Mononuclear cell (primary cell): Measurements from ENCODE around the gene HSPA9. TPM values are rescaled to one million over a fixed set of nuclear protein-coding genes. Genes with fewer than 3 reads are reported as not detected.

ENCODE experiments used
- H3K27me3 ChIP-seq: 2 replicates; pipeline ENCODE4 v1.6.0; 2011; ENCODE audit warnings: low read length, control low read depth; ENCODE audit not compliant: insufficient read depth
- H3K4me1 ChIP-seq: 2 replicates; pipeline ENCODE4 v1.5.1; 2011; ENCODE audit warnings: mild to moderate bottlenecking, low read length, control low read depth; ENCODE audit not compliant: insufficient read depth
- H3K4me3 ChIP-seq: 2 replicates; pipeline ENCODE4 v1.5.1; 2011; ENCODE audit warnings: mild to moderate bottlenecking, low read length, moderate library complexity
- H3K9me3 ChIP-seq: 2 replicates; pipeline ENCODE4 v1.5.1; 2011; ENCODE audit warnings: low read depth, mild to moderate bottlenecking, control low read depth, low read length
- total RNA-seq: library from RNA; depleted of rRNA; stranded (reverse); fragments of >200 nt; gene quantifications from one replicate; pipeline ENCODE4 v1.2.3, GENCODE V29; 2012

HSPA9 gene
- total RNA-seq, 1 donor, result 455 TPM

DNA sequence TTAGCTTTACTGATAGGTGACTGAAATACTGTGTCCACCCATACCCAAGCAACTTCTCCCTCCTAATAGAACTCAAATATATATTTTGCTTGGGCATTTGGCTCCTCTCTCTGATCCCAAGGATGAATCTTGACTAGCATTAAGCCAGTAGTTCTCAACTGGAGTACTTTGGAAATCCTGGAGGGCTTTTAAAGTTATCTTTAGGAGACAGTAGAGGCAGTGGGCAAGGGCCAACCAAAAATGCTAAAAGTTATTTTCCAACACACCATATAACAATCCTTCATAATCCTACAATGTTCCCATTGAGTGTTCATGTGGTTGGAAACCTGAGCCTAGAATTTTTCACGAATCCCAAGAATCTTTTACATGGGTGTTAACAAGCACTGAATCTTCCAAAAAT lies 21.1 kb downstream of the HSPA9 start:
- no peak overlapping the region for H3K4me3 ChIP-seq
- H3K27me3 ChIP-seq, result no peaks in the 10 kb centered on the region
- no peaks in the 10 kb centered on the region for H3K4me1 ChIP-seq
- no peaks in the 10 kb centered on the region for H3K9me3 ChIP-seq

GRCh38 chr5:138553437-138554095 lies 21.6 kb downstream of the HSPA9 start:
- no peaks in the 10 kb centered on the region for H3K4me1 ChIP-seq
- no peak overlapping the region for H3K4me3 ChIP-seq
- H3K27me3 ChIP-seq, result no peaks in the 10 kb centered on the region
- no peaks in the 10 kb centered on the region for H3K9me3 ChIP-seq

DNA sequence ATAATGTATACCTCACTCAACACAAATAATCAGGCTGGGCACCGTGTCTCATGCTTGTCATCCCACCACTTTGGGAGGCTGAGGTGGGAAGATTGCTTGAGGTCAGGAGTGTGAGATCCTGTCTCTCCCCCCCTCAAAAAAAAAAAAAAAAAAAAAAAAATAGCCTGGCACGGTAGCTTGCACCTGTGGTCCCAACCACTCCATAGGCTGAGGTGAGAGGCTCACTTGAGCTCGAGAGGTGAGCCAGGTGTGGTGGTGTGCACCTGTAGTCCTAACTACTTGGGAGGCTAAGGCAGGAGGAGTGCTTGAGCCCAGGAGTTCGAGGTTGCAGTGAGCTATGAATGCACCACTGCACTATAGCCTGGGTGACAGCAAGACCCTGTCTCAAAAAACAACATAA lies 22.5 kb downstream of the HSPA9 start:
- Histone ChIP-seq H3K9me3 (no peaks in the 10 kb centered on the region), H3K4me3 (no peak overlapping the region), H3K27me3 (no peaks in the 10 kb centered on the region), H3K4me1 (no peaks in the 10 kb centered on the region)

DNA sequence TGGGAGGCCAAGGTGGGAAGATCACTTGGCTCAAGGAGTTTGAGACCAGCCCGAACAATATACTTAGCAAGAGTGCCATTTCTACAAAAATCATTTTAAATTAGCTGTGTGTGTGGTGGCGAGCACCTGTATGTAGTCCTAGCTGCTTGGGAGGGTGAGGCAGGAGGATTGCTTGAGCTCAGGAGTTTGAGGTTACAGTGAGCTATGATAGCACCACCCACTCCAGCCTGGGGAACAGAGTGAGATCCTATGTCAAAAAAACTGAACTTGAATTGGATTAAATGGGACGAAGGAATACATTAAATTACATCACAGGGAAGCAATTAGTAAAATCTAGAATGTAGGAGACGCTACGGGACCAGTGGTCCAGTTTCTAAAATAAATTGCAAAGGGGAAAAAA lies 25.8 kb downstream of the HSPA9 start:
- Histone ChIP-seq H3K4me1 (peaks cover 28% of the 10 kb centered on the region), H3K9me3 (no peaks in the 10 kb centered on the region), H3K4me3 (no peak overlapping the region), H3K27me3 (no peaks in the 10 kb centered on the region)

- H3K4me1 ChIP-seq, result peaks cover 49% of the 10 kb centered on the region
- H3K27me3 ChIP-seq, result no peaks in the 10 kb centered on the region
- no peak overlapping the region for H3K4me3 ChIP-seq
- no peaks in the 10 kb centered on the region for H3K9me3 ChIP-seq
These were observed 29.2 kb downstream of the HSPA9 start for GRCh38 chr5:138545919-138546562.

DNA sequence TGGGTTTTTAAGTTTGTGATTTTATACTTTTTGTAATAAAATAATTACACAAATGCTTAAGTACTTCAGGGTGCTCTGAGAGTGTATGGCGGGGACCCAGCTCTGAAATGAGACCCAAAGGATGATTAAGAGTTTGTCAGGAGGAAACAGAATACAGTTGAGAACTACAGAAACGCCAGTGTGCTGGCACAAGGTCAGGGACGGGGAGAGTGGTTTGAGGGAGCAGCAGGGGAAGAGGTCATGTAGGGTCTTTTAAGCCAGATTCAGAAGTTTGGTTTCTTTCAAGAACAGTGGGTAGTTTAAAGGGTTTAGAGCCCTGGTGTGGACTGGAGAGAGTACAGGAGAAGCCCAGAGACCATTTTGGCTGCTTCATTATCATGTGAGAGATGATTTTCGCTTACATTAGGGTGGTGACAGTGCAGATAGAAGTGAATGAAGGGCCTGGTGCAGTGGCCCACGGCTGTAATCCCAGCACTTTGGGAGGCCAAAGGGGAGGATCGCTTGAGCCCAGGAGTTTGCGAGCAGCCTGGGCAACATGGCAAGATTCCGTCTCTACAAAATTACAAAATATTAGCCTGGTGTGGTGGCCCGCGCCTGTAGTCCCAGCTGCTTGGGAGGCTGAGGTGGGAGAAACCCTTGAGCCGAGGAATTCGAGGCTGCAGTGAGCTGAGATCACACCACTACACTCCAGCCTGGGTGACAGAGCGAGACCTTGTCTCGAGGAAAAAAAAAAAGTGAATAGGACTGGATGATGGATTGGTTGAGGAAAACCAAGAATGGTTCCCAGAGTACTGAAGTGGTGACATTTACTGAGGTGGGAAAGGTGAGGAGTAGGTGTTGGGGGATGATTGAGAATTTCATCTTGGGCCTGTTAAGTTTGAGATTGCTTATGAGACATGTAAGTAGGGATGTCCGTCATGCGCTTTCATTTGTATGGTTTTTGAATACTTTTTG lies 30.7 kb downstream of the HSPA9 start:
- H3K4me3 ChIP-seq, result peak overlapping the region; percentile 99
- H3K4me1 ChIP-seq, result peaks cover 59% of the 10 kb centered on the region
- H3K9me3 ChIP-seq, result no peaks in the 10 kb centered on the region
- H3K27me3 ChIP-seq, result no peaks in the 10 kb centered on the region

- H3K9me3 ChIP-seq, result no peaks in the 10 kb centered on the region
- peaks cover 64% of the 10 kb centered on the region for H3K4me1 ChIP-seq
- H3K27me3 ChIP-seq, result no peaks in the 10 kb centered on the region
- peak overlapping the region; percentile 99 for H3K4me3 ChIP-seq
These were observed 31.5 kb downstream of the HSPA9 start for GRCh38 chr5:138543730-138544104.

DNA sequence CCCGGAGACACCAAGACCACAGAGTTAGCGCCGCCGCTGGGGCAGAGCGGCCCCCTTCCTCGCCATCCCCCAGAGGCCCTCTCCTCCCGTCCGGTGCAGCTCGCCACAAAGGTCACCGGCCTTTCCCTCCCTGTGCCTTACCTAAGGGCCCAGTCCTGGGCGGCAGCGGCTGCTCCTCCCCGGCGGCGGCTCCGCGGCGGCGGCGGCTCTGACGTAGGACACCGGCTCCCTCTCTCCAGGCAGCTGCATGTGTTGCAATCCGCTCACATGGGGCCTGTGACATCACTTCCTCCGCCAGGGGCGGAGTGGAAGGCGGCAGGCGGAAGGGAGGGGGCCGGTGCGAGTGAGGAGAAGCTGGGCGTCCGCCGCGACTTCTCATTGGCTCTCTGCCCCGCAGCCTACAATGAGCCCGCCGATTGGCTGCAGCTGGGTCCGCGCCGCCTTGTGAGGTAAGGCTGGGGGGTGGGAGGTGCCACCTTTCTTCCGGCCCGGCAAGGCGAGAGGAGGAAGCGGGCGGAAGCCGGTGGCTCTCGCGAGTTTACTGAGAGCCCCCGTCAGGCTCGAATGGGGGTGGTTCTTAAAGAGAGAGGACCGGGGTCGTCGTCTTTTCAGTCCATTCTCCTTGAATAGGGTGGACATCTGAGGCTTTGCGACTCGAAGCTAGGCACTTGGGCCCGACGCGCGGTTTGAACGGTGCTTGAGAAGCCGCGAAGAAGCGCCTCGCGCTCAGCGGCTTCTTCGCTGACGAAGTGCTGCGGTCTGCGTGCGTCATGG lies 32.1 kb downstream of the HSPA9 start, which contains the start of gene ETF1:
ETF1 (minus strand) TSS at position 281 of the 774 bp plus-strand sequence. CDS start 318 bp downstream, outside the sequence.
- Histone ChIP-seq H3K4me3 (peak within 1 kb of the TSS; percentile 99), H3K4me1 (peaks cover 64% of the 10 kb centered on the region), H3K9me3 (no peaks in the 10 kb centered on the region), H3K27me3 (no peaks in the 10 kb centered on the region)

DNA sequence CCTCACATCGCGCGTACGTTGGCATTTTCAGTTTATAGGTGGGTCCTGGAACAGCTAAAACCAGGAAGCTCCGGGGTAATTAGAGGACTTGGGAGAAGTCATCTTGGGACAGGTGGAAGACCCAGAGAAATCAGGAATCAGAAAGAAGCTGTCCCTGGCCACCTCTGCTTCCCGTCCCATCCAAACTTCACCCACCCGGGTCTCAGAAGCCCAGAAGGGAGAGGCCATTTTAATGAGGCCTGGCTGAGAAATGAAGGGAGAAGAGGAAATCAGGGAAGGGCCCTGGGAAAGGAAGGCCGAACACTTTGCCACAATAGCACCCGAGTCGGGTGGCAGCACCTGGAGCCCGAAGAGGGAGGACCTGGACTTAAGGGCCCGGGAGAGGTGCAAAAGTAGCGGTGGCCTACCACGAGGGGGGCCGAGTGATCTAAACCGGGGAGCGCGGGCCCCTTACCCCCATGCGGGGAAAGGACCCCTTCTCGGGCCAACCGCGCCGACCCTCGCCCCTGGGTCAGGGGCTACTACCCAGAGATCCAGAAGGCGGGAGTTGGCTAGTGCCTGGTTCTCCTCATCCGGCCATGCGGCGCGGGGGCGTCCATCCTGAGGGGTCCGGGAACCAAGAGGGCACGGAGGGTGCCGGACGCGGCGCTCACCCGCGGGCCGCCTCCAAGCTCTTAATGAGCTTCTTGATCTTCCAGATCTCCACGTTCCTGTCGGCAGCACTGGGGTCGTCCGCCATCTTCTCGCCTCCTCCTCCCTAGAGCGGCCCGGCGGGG lies 32.8 kb downstream of the HSPA9 start:
- H3K4me3 ChIP-seq, result peak overlapping the region; percentile 99
- H3K27me3 ChIP-seq, result no peaks in the 10 kb centered on the region
- H3K4me1 ChIP-seq, result peaks cover 63% of the 10 kb centered on the region
- no peaks in the 10 kb centered on the region for H3K9me3 ChIP-seq

DNA sequence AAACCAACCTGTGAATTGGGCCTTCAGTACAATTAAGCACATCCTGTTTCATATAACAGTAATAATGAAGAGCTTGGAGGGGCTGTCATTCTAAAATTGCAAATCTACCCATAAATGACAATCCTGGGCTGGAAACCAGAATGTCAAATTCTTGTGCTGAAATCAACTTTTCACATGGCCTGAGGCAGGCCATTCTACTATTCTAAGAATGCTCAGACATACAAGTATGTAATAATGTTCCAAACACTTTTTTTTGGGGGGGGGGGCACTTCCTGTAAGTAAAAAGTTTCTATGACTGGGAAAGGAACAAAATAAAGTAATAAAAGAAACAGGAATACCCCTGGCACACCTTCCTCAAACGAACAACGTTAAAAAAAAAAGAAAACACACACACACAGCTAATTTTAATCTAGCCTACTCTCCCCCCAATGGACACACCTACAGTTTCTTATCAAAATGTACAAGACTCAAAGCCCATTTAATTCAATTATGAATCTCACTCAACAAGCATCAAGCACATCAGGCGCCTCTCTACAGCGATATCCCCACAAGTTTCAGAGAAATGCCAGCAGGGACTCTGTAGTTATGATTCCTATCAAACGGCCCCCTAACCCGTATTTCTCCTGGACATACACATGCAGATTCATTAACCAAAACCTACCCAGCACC lies 33.6 kb downstream of the HSPA9 start:
- H3K27me3 ChIP-seq, result no peaks in the 10 kb centered on the region
- H3K4me1 ChIP-seq, result peaks cover 57% of the 10 kb centered on the region
- H3K9me3 ChIP-seq, result no peaks in the 10 kb centered on the region
- H3K4me3 ChIP-seq, result peak overlapping the region; percentile 99

DNA sequence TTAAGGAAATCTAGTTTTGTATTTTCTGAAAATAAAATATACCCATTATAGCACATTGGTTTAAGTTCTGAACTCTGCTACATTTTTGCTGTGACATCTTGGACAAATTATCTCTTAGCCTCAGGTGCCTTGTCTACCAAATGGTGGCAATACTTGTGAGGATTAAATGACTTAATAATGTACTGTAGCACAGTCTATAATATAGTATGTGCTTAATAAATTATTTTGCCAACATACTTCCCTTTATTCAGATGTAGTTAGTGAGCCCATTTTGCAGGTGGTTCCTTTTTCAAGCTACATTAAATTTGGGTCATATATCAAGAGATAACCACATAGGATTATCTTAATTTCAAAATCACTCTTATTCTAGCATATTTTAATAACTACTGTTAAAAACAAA lies 35.4 kb downstream of the HSPA9 start:
- no peaks in the 10 kb centered on the region for H3K9me3 ChIP-seq
- H3K4me1 ChIP-seq, result peaks cover 45% of the 10 kb centered on the region
- H3K27me3 ChIP-seq, result no peaks in the 10 kb centered on the region
- H3K4me3 ChIP-seq, result no peak overlapping the region

DNA sequence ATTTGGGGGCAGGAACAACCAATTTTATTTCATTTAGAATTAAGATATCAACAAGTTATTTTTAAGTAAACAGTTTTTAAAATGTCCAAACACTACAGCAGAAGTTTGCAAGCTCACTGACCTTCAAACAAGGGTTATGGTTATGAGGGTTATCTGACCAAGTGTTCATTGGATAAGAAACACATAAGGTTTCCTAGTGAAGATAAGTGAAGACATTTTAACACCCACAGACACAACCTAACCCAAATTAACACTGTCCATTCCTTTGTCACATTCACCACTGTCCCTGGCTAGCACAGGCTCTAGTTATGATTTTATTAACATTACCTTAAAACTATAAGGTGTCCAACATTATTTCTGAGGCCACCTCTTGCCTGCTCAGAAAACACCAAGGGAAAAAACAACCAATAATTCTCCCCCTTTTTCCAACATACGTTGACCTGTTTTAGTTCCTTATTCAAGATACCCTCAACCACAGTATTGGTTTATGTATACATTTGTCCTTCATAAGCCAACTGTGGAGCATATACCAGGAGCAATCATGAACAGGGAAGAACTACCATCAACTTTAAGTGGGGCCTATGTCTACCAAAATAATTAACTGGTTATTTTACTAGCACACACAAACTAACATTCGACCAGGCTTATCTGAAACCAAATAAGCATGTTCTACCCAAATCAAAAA lies 36.1 kb downstream of the HSPA9 start:
- no peak overlapping the region for H3K4me3 ChIP-seq

DNA sequence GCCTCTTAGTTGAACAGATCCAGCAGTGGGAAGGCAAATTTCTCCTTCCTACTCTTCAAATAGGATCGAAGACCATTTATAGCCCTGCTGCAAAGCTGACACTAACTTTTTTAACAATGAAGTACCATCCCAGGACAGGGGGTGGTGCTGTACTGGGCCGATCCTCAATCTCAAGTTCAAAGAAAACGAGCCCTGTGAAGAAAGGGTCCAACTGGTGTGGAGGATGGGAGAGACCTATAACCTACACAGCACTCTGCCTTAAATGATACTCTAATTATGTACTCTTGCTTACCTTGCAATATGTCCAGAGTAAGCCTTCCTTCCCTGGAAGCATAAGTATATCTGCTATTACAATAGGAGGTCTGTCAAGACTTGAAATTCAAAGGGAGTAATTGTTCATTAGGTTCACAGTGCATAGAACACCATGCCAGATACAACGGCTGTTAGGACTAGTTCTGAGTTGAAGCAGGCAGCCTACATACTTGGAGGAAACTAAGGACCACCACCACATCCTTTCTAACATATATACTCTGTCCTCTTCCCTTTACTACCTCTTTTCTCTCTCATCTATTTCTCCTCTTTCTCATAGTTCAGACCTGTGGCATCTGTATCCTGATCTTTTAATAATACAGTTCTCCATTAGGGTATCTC lies 38.4 kb downstream of the HSPA9 start:
- Histone ChIP-seq H3K4me3 (no peak overlapping the region), H3K27me3 (no peaks in the 10 kb centered on the region), H3K4me1 (peaks cover 27% of the 10 kb centered on the region), H3K9me3 (no peaks in the 10 kb centered on the region)

More for the DNA sequence above, 36.1 kb downstream of the HSPA9 start:
- H3K4me1 ChIP-seq, result peaks cover 38% of the 10 kb centered on the region
- no peaks in the 10 kb centered on the region for H3K27me3 ChIP-seq
- no peaks in the 10 kb centered on the region for H3K9me3 ChIP-seq
